Endometrial microvascular endothelial cells (primary cell): ENCODE results near the gene ARHGAP25. TPM values are rescaled to one million over a fixed set of nuclear protein-coding genes. Genes with fewer than 3 reads are reported as not detected.

Source experiments
- in situ Hi-C: cut with HindIII; loops from 2 replicates; pipeline ENCODE4 v1.10.0; 2017; ENCODE audit warnings: low sequenced_read_pairs, low pct_unique_long_range_greater_than_20kb; ENCODE audit errors: inconsistent ontology term
- total RNA-seq: library from RNA; depleted of rRNA; stranded (reverse); fragments of >200 nt; gene quantifications from one replicate; pipeline ENCODE4 v1.2.3, GENCODE V29; 2015; ENCODE audit errors: inconsistent ontology term

ARHGAP25 gene
- total RNA-seq, 1 donor from 2014 or later: 20.5 TPM

DNA sequence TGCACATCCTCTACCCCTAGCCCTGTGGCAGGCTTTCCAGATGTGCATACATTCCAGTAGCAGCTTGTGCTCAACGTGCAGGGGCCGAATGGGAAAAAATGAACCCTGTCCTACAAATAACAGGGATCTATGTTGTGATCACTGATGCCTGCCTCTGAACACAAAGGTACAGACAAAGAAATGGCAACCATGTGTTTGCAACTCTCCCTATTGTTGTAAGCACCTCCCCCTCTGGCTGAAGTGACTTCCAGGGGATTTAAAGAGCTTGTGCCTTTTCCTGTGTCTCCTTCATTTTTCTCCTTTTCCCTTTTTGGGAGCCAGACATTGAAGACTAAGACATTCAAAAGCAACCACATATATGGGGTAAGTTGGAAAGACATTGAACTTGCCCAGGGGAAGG is 21.6 kb downstream of the ARHGAP25 start:
- in situ Hi-C loops: no loop called here

DNA sequence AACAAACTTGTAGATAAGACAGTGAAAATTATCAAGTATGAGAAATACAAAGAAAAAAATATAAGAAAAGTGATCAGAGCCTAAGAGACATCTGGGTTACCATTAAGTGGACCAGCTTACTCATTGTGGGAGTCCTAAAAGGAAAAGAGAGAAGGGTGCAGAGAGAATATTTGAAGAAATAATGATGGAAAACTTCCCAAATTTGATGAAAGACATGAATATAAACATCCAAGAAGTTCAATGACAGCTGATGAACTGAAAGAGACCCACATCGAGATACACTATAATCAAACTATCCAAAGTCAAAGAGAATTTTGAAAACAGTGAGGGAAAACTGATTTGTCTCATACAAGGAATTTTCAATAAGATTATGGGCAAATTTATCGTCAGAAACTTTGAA is 22.5 kb downstream of the ARHGAP25 start:
- in situ Hi-C loops: no loop called here

DNA sequence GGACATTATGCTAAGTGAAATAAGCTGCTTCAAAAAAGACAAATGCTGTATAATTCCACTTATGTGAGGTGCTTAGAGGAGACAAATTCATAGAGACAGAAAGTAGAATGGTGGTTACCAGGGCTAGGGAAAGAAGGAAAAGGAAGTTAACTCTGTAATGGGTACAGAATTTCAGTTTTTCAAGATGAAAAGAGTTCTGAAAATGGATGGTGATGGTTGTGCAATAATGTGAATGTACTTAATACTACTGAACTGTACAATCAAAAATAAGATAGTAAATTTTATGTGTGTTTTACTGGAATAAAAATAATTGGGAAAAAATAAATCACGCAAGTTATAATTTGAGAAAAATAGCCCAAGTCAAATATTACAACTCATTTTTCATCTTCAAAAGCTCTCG is 27.5 kb downstream of the ARHGAP25 start:
- in situ Hi-C loops: no loop called here

DNA sequence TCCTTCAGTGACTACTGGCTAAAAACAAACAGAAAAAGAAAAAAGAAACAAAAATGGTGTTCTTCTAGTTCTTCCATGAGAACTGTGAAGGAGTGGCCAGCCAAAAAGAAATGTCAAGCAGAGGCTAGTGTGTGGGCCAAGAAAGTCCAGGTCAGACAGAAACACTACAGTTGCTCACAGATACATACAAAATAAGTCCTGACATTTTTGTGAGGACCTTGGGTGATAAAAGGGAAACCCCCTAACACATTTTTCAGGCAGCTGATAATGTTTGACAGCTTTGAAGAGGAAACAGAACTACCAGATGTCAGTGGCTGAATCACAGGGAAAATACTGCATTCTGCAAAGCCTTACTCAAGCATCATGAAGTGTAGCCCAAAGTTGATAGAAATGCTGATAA is 28.1 kb downstream of the ARHGAP25 start:
- in situ Hi-C loops: no loop called here

DNA sequence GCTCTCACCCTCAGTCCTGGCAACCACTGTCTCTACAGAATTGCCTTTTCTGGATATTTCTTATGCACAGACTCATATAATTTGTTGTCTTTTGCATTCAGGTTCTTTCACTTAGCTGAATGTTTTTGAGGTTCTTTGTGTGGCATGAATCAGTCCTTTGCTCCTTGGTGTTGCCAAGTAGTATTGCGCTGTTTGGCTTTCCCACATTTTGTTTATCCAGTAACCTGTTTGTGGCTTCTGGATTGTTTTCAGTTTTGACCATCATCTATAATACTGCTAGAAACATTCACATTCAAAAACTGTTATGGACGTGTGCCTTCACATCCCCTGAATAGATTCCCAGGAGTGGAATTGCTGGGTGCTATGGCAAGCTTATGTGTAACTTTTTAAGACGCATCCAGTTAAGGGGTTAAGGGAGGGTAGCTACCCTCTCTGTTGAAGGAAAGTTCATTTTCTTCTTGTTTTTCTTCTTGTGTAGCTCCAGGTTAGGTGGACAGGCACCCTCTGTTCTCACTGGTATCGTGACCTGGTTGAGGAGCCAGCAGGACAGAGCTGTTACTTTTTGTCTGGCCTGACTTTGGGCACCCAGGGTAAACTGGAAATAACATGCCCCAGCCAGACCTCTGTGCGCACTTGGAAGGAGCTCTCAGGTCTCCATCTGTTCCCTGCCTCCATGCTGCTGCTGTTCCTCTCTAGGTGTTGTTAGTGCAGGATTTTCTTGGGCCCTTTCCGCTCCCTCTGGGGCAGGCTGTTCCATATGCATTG is 29.6 kb downstream of the ARHGAP25 start:
- in situ Hi-C loops: no loop called here

DNA sequence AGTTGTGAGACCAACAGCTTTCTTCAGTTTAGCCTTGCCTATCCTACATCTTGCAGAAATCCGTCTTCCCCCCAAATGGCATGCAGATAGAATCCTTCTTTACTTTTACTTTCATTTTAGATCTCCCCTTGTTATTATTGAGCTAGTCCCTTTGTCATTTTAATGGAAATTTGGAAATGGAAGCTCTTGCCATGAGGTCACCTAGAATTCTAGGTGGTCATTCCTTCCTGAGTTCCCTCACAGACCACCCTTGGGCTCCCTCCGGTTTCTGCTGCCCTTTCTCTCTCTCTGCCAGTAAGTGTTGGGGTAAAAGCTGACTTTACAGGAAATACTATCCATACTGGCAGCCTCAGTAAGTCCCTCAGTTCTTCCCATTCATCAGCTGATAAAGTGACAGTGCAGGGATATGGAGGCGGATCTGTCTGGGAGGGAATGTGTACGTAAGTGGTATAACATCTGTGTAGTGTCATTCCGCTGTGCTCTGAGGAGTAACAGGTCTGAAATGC is 30.2 kb downstream of the ARHGAP25 start:
- in situ Hi-C loops: no loop called here

DNA sequence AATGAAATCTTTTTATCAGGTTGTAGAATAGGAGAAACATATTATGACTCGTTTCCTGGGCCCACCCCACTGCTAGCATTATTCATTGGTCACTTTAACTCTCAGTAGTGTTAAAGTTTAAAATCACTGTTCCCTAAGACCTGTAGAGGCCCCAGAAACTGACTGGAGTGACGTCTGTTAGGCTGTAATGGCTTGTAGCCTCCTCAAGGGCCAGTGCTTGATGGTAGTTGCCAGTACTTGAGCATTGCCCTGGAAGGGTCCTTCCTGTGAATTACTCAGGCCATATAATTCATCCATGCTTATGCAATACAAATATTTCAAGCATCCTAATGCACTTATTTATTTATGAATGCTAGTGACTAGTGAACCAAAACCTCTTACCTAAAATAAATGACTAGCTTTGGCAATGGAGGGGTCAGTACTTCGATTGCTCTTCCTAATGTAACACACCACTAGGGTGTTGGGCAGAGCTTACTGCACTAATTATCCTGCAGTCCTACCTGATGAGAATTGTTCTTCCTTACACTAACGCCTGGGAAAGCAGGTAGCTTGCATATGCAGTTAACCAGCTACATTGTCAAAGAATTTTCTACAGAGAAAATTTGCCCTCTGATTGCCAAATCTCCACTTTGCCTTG is 31.2 kb downstream of the ARHGAP25 start:
- in situ Hi-C loops: no loop called here

DNA sequence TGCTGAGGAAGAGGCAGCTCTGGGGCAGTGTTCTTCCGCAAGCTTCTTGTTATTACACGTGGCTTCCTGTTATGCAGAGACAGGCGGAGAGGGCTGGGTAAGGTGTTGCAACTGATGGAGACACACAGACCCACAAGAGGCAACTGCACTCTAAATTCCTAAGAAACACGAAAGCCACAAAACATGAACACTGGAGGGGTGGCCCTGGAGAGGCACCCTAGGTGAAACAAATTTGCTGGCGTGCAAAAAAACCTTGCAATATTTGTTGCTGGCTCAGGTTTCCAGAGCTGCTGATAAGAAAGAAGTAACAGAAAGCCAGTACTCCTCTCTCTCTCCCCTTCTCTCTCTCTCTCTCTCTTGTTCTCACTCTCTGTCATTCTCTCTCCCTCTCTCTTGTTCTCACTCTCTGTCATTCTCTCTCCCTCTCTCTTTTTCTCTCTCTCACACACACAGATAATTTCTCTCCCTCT is 31.8 kb downstream of the ARHGAP25 start:
- in situ Hi-C loops: no loop called here

DNA sequence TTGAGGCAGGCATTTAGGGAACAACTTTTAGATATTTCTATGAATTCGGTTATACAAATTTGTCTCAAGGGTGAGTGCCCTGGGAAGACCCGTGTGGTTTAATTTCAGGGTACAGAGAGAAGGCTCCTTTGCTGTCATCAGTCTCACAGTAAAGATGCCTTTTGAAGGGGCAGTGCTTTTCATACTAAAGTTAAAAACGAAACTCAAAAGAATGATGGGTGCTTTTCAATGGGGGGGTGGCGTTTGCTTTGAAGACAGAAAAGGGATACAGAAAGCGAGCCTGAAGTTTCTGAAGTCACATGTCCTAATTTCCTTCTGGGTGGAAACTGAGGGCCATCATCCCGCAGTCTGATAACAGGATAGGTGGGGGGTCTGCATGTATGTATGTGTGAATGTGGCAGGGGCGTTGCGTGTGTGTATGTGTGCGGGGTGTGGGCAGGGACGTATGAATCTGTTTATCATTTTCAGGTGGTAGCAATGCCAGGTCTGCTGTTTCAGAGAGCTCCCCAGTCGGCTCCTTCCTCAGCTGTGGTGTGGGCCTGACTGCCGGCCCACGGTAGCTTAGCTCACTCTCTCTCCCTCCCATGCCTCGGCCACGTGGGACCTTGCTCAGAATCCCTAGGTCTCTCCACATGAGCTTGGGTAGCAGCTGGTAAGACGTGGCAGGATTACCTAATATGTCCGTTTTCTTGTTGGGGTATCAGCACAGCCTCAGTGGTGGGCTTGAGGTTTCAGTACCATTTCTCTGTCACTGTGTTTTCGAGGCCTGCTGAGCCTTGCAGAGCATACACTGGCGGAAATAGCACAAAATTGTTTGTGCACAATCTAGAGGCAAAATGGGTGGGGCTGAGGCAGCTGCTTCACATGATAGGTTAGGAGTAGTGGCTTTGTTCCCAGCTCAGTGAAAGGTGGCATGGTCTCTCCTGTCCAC is 32.7 kb downstream of the ARHGAP25 start:
- in situ Hi-C loops: no loop called here

DNA sequence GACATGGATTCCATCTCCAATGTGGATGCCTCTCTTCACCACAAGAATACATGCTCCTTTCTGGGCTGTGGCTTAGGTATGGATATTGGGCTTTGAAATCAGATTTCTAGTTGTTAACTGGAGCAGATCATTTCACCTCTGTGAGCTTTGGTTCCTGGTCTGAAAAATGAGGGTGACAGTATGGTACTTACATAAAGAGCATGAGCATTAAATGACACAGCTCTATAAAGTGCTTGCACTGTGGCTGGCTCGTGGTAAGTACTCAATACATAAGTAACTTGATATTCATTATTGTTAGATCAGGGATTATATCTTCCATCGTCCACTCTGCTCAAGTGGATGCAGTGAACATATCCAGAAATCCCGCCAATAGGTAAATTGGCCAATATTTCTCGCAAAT is 33.4 kb downstream of the ARHGAP25 start:
- in situ Hi-C loops: no loop called here

DNA sequence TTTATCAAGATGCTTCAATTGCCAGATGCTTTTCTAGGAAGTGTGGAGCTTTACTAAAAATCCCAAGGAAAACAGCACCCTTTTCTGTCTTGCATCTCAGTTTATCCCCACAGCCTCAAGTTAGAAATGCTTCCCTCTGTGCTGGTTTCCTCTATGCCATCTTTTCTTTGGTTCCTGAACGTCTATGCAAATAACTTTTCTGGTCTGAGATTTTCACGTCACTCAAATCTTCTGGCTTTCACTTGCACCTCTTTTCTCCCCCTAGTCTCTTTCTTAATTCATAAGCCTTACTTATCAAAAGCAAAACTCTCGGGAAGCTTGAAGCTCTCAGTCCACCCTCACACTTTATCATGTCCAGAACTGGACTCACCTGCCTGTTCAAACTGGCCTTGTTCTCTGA is 33.9 kb downstream of the ARHGAP25 start:
- in situ Hi-C loops: no loop called here

DNA sequence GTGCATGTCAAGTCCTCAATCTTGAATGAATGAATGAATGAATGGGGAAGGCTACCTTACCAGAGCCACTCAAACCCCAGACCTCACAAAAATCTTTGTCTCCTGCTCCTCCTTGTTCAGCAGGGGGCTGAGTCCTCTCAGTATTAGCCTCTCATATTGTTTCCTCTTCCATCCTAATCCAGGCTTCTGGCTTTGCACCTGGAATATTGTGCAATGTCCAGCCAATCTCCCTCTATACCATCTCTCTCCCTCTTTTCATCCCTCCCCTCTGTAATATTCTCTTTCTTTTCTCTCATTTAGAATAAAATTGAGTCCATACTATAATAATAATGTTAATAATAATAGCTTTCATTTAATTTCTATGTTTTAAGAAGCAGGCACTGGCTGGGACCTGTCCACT is 34.3 kb downstream of the ARHGAP25 start:
- in situ Hi-C loops: no loop called here

DNA sequence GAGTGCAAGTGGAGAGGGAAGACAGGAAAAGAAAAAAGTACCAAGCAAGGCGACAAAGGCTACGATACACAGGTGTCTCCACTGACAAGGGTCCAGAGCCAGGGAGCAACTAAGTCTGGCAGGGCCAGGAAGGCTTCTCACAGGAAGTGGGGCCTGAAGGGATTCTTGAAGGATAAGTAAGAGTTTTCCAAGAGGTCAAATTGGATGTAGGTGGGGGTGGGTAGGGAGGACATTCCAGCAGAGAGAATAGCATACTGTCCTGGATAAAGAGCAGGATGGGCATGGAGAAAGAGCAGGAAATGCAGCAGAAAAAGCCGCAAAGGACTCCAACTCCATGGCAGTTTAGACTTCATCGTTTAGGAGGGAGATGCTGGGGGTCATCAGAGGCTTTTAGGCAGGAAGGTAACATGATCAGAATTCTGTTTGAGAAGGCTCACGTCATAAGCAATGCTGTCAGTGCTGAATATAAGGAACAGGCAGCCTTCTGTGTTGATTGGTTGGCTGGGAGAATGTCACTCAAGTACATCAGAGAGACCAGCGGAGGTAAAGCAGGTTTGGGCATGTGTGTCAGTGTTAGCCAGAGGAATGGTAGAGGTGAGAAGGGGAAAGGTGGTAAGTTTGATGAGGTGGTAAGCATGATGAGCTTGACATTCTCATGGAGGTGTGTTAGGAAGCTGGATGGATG is 35.1 kb downstream of the ARHGAP25 start:
- in situ Hi-C loops: no loop called here

DNA sequence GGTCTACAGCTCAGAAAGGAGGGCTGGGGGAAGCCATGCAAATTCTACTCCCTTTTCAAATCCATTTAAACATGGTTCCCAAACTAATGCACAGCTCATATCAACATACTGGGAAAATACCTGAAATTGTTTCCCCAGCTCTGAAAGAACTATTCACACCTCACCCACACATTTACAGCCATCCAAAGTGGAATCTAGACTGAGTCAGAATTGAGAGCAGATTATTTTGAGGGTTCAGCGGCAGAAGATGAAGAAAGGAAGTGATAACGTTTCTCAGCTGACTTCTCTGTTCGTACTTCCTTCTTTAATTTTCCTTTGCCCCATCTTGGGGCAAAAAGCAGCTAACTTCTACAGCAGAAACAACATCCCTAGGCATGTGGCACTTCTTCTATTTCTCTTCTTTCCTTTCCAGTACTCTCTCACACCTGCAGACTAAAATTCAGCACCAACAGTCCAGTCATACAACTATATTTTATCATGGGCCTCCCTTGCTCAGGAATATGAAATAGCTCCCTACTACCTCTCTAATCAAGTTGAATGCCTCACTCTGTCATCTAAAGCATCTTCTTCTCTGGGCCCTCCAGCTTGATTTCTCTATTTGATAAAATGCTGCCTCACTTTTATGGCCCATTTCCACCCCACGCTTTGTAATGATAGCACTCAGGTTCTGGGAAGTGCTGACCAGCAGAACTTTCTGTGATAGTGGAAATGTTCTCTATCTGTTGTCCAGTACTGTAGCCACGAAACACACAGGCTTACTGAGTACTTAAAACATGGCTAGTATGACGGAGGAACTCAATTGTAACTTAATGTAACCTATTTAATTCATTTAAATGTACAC is 35.9 kb downstream of the ARHGAP25 start:
- in situ Hi-C loops: no loop called here

DNA sequence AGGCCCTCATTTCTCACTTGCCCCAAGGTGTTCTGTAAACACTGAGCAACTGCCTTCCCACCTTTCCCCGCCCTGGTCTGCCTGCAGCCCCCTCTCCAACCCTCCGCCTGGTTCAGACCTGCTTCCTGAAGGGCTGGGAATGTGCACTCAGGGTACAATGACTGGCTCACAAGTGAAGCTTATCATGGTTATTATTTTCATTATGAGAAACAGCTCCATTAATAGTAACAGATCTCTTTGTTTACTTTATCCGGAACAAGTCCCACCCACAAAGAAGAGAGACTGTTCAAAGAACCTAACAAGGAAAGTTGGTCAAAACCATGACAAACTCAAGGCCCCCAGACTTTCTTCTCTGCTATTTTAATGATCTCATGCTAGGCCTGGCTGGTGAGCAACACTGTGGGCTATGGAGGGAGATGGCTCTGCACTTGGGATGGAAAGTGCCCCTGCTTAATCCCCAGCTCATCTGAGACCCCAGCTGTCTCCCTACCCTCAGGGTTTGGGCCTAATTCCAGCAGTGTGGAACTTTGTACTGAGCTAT is 36.7 kb downstream of the ARHGAP25 start:
- in situ Hi-C loops: no loop called here

DNA sequence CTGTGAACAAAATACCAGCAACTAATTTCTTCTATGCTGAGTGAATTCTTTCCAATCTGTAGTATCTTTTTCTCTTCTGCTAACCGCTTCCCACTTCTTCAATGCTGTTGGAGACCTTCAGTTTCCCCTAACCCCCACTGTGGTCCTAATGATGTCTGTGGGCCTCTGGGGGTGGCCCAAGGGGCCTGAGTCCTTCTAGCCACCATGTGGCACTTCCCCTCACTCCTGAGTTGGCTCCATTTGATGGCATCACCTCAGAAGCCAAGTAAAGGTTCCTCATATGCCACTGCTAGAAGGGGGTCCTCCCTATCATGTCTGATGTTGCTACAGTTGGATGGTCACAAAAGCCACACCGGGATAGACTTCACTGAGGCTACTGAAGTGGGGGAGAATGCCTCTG is 37.5 kb downstream of the ARHGAP25 start:
- in situ Hi-C loops: no loop called here

DNA sequence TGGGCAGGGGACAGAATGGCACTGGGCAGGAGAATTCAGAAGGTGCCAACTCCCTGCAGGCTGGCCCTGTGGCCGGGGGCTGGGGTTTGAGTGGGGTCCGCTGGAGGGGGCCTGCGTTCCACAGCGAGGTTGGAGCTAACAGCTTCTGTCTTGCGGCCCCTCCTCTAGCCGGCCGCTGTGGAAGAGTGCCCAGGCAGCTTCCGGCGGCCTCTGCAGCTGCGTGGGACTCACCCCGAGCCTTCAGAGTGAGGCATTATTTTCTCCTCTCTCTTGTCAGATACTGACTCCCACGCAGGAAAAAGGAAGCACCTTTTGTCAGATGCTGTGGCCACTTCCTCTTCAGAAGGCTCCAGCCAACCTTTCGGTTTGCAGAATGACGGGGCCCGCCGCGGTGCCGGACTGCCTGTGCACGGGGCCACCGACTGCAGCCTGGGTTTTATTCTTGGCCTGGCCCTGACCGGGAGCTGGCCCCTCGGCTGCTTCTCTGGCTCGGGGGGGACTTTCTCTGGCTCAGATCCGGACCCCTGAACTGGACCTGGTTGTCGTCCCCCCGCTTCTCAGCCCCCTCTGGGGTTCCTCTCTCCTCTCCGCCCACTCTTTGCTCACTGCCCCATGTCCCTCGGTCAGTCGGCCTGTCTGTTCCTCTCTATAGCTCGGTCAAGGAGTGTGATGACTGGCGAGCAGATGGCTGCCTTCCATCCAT is 40.1 kb downstream of the ARHGAP25 start:
- in situ Hi-C loops: no loop called here
